Fibroblast of pulmonary artery (primary cell): Measurements from ENCODE around the gene EDDM13.
"Not testable (repeated sequence)": the region's sequence is repeated elsewhere in the genome, so short reads cannot be mapped to it uniquely, and the experiment has no call there.

Experiments used
- DNase-seq: peaks from one replicate; pipeline ENCODE4 v3.0.0-alpha.2; 2010; ENCODE audit warnings: low read depth
- H3K4me3 ChIP-seq: replicated peaks from 2 replicates; pipeline ENCODE4 v1.5.1; 2011; ENCODE audit warnings: low read depth, mild to moderate bottlenecking, control low read depth, low read length, moderate library complexity
- TF ChIP-seq, protein P1 (sequence below): IDR thresholded peaks from 2 replicates; pipeline ENCODE4 v1.5.1; 2011; ENCODE audit warnings: mild to moderate bottlenecking, control low read depth, low read length, inconsistent platforms; ENCODE audit errors: missing control alignments

EDDM13 gene, protein sequence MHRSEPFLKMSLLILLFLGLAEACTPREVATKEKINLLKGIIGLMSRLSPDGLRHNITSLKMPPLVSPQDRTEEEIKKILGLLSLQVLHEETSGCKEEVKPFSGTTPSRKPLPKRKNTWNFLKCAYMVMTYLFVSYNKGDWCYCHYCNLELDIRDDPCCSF

GRCh38 chr19:56272161-56272798 is at the start of gene EDDM13:
TSS of gene EDDM13 (plus strand) at chr19:56272748. CDS start at chr19:56272835, 87 bp downstream.
- no peak within 1 kb of the TSS for H3K4me3 ChIP-seq
- no peak for DNase-seq
- TF ChIP-seq, protein P1, sequence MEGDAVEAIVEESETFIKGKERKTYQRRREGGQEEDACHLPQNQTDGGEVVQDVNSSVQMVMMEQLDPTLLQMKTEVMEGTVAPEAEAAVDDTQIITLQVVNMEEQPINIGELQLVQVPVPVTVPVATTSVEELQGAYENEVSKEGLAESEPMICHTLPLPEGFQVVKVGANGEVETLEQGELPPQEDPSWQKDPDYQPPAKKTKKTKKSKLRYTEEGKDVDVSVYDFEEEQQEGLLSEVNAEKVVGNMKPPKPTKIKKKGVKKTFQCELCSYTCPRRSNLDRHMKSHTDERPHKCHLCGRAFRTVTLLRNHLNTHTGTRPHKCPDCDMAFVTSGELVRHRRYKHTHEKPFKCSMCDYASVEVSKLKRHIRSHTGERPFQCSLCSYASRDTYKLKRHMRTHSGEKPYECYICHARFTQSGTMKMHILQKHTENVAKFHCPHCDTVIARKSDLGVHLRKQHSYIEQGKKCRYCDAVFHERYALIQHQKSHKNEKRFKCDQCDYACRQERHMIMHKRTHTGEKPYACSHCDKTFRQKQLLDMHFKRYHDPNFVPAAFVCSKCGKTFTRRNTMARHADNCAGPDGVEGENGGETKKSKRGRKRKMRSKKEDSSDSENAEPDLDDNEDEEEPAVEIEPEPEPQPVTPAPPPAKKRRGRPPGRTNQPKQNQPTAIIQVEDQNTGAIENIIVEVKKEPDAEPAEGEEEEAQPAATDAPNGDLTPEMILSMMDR, result no peak

DNA sequence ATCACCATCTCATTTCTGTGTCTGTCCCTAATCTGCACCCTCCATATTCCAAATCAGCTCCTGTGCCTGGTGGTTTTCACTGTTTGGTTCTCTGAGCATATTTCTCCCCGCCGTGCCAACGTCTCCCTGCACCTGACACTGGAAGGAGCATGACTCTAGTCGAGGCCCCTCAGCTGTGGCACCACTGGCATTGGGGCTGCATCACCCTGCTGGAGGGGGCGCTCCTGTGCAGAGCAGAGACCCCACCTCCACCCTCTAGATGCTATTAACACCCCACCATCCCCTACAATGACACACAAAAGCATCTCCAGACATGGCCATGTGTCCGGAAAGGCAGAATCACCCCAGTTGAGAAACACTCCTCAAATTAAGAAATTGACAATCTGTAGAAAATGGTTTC is 49.6 kb upstream of the EDDM13 start:
- DNase-seq, result no peak
- TF ChIP-seq, protein P1, result no peak
- H3K4me3 ChIP-seq, result no peak overlapping the region

GRCh38 chr19:56223481-56223880 is 49.1 kb upstream of the EDDM13 start:
- no peak overlapping the region for H3K4me3 ChIP-seq
- TF ChIP-seq, protein P1, result no peak
- DNase-seq, result no peak

DNA sequence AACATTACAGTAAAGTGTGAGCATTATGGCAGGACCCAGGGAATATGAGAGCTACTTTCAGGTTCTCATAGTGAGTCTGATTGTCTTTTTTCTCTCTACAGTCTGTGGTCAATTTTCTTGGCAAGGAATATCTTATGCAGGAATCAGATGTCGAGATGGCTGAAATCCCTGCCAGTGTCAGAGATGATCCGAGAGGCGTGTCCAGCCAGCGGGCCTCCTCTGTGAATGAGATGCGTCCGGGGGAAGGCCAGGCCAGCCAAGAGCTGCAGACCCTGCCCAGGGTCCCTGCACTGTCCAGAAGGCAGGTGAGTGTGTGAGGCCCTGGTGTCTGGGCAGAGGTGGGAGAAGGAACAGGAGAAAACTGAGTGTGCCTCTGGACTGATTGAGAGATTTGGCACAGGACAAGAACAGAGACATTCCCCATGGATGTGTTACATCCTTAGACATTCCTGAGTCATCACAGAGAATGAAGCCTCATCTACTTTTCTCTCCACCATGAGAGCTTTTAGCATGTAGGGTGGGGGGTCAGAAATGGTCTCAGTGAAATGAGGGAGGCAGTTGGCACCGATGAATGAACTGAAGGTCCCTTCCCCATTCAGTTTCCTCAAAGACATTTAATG is 27.3 kb upstream of the EDDM13 start:
- no peak for DNase-seq
- H3K4me3 ChIP-seq, result no peak overlapping the region
- TF ChIP-seq, protein P1, result no peak

GRCh38 chr19:56245764-56246163 is 26.8 kb upstream of the EDDM13 start:
- not testable (repeated sequence) for DNase-seq, H3K4me3 ChIP-seq

GRCh38 chr19:56248736-56249338 is 23.7 kb upstream of the EDDM13 start:
- not testable (repeated sequence) for DNase-seq, H3K4me3 ChIP-seq

DNA sequence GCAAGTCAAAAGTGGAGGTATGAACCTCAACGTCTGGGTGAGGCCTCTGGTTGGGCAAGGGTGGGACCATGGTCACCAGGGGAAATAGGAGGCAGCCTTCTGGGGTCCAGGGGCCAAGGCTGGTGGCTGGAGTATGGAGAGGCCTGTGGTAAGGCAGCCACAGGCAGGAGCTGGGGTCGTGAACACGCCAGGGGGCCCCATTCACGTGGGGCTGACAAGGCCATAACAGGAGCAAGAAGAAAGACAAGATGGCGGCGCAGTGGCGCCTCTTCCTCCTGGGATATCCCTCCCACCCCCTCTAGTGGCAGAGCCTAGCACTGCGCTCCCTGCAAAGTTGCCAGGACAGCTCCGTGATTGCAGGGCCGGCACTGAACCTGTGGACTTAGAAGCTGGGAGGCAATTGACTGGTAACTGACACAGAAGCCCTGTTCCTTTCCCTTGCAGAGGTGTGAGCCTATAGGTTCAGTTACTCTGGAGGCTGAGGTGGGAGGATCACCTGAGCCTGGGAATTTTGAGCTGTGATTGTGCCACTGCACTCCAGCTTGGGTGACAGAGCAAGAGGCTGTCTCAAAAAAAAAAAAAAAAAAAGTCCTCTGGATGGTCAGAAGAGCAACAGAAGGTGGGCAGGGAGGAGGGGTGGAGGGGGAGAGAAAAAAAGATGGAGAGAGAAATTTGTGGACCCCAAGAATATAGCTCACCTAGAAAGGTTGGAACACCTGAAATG is 19.7 kb upstream of the EDDM13 start:
- TF ChIP-seq, protein P1, result peak; percentile 97
- DNase-seq, result peak; percentile 86
- no peak overlapping the region for H3K4me3 ChIP-seq
